HepG2 (cell line): ENCODE measurements around the gene MFAP4. TPM values are rescaled to one million over a fixed set of nuclear protein-coding genes. Genes with fewer than 3 reads are reported as not detected.

ENCODE experiments used
- ATAC-seq: fragments of 200-7000 bp; cut with Tn5 transposase; 3 replicates; pipeline ENCODE4 v1.9.1; 2020; ENCODE audit warnings: mild to moderate bottlenecking, moderate library complexity
- BruUV-seq: library from RNA; stranded (reverse); fragments of 400-500 nt; replicated peaks from 2 replicates; lab custom pipeline; 2021; lab: Mats Ljungman, UMichigan
- CTCF ChIA-PET: fragments of 300-600 bp; formaldehyde crosslinking; extraction: SDS; loops from one replicate; lab custom pipeline; 2021; ENCODE audit warnings: low total read pairs, inconsistent platforms, low intra/inter-chr PET ratio; lab: Yijun Ruan, JAX
- POLR2A ChIA-PET: fragments of 350-600 bp; sonication (Branson Sonifier 250); formaldehyde crosslinking; loops from one replicate; lab custom pipeline; 2020; ENCODE audit warnings: antibody characterized with exemption, inconsistent platforms; lab: Yijun Ruan, JAX
- DNase-seq: peaks from one replicate; pipeline ENCODE4 v3.0.0-alpha.2; 2015; ENCODE audit warnings: low spot score
- FAIRE-seq: peaks from 3 replicates; lab custom pipeline; 2011; peaks lifted over from hg19 to GRCh38; lab: Jason Lieb, UNC
- H2AFZ ChIP-seq: one replicate; pipeline ENCODE4 v1.6.1; 2011; ENCODE audit warnings: low read length, inconsistent platforms
- H3K27ac ChIP-seq: fragments of 300-600 bp; 3 replicates; pipeline ENCODE4 v1.8.0; 2011; ENCODE audit warnings: mixed run types, mild to moderate bottlenecking, mixed read lengths, low read length, inconsistent platforms; ENCODE audit not compliant: insufficient read depth; ENCODE audit errors: extremely low read length
- H3K27me3 ChIP-seq, 2 experiments: fragments of 200-600 bp in 1 of 2; 2 replicates in 1 of 2; 3 replicates in 1 of 2; pipeline versions ENCODE4 v1.6.0 to v1.8.0; 2011; ENCODE audit warnings: low read length in 2 of 2, mild to moderate bottlenecking in 2 of 2, moderate library complexity in 2 of 2, inconsistent platforms in 1 of 2; ENCODE audit not compliant: insufficient read depth in 2 of 2, control insufficient read depth in 1 of 2
- H3K36me3 ChIP-seq, 2 experiments: fragments of 200-600 bp in 1 of 2; replicated peaks in 1 of 2; 2 replicates in 1 of 2; 3 replicates in 1 of 2; pipeline versions ENCODE4 v1.5.1 to v1.8.0; 2011; ENCODE audit warnings: low read length in 2 of 2, inconsistent platforms in 1 of 2; ENCODE audit not compliant: insufficient read depth in 2 of 2, control insufficient read depth in 1 of 2
- H3K4me1 ChIP-seq: 2 replicates; pipeline ENCODE4 v1.5.1; 2012; ENCODE audit warnings: low read length, inconsistent platforms; ENCODE audit not compliant: insufficient read depth
- H3K4me2 ChIP-seq: 2 replicates; pipeline ENCODE4 v1.6.0; 2011; ENCODE audit warnings: low read depth, low read length, inconsistent platforms
- H3K4me3 ChIP-seq, 3 experiments: fragments of 200-600 bp in 1 of 3; sonication (generic), shearing (Covaris generic) in 1 of 3; replicated peaks in 1 of 3; 2 replicates each; pipeline ENCODE4 v1.5.1; 2011 to 2016; ENCODE audit warnings: low read length in 3 of 3, inconsistent platforms in 2 of 3, low read depth in 2 of 3, mild to moderate bottlenecking in 2 of 3, control low read depth in 1 of 3, mixed read lengths in 1 of 3; ENCODE audit not compliant: insufficient read depth in 1 of 3
- H3K79me2 ChIP-seq: one replicate; pipeline ENCODE4 v1.6.1; 2011; ENCODE audit warnings: low read length, inconsistent platforms; ENCODE audit not compliant: insufficient read depth
- H3K9ac ChIP-seq: 2 replicates; pipeline ENCODE4 v1.6.0; 2011; ENCODE audit warnings: mild to moderate bottlenecking, low read depth, low read length, inconsistent platforms; ENCODE audit not compliant: insufficient read depth
- H3K9me3 ChIP-seq: 2 replicates; pipeline ENCODE4 v1.5.1; 2012; ENCODE audit warnings: mild to moderate bottlenecking, low read length
- H4K20me1 ChIP-seq: 2 replicates; pipeline ENCODE4 v1.6.0; 2011; ENCODE audit warnings: inconsistent platforms, mild to moderate bottlenecking, low read length, moderate library complexity; ENCODE audit not compliant: insufficient read depth
- CENPX ChIP-seq: sonication (generic); formaldehyde crosslinking; IDR thresholded peaks from 2 replicates; pipeline ENCODE4 v1.9.0; 2021; ENCODE audit warnings: mild to moderate bottlenecking, missing genetic modification reagents, moderate library complexity
- FOXA3 ChIP-seq: IDR thresholded peaks from 2 replicates; pipeline ENCODE4 v1.6.1; 2016; ENCODE audit warnings: missing genetic modification reagents, missing compliant biosample characterization
- HNF4G ChIP-seq, 2 experiments: sonication (generic) in 1 of 2; formaldehyde crosslinking in 1 of 2; IDR thresholded peaks; 2 replicates each; pipeline versions ENCODE4 v1.4.0 to v1.6.1; 2011 to 2020; ENCODE audit warnings: borderline replicate concordance in 2 of 2, low read depth in 2 of 2, mild to moderate bottlenecking in 2 of 2, low read length in 1 of 2, missing genetic modification reagents in 1 of 2, moderate library complexity in 1 of 2
- HNRNPK ChIP-seq: fragments of 200-400 bp; formaldehyde crosslinking; IDR thresholded peaks from 2 replicates; pipeline ENCODE4 v1.6.1; 2018; ENCODE audit warnings: low read length, low read depth, moderate library complexity, mild to moderate bottlenecking; ENCODE audit not compliant: poor library complexity, severe bottlenecking
- HOXA3 ChIP-seq: sonication (generic); formaldehyde crosslinking; IDR thresholded peaks from 2 replicates; pipeline ENCODE4 v1.5.0; 2020; ENCODE audit warnings: missing genetic modification reagents
- RFX3 ChIP-seq: IDR thresholded peaks from 2 replicates; pipeline ENCODE4 v1.6.1; 2016; ENCODE audit warnings: missing biosample characterization, missing genetic modification reagents
- TARDBP ChIP-seq: sonication (generic); formaldehyde crosslinking; IDR thresholded peaks from 2 replicates; pipeline ENCODE4 v1.8.0; 2022; ENCODE audit warnings: mild to moderate bottlenecking, missing genetic modification reagents
- ZKSCAN5 ChIP-seq: sonication (generic); formaldehyde crosslinking; IDR thresholded peaks from 2 replicates; pipeline ENCODE4 v1.5.1; 2020; ENCODE audit warnings: mild to moderate bottlenecking, missing genetic modification reagents
- ZMYM3 ChIP-seq: sonication (generic); formaldehyde crosslinking; IDR thresholded peaks from 2 replicates; pipeline ENCODE4 v1.5.1; 2020; ENCODE audit warnings: mild to moderate bottlenecking, missing genetic modification reagents
- ZNF570 ChIP-seq: sonication (generic); formaldehyde crosslinking; IDR thresholded peaks from 2 replicates; pipeline ENCODE4 v1.4.0; 2020; ENCODE audit warnings: mild to moderate bottlenecking, missing genetic modification reagents, borderline replicate concordance
- ZNF629 ChIP-seq: sonication (generic); formaldehyde crosslinking; conservative IDR thresholded peaks from 2 replicates; pipeline ENCODE4 v1.5.0; 2020; ENCODE audit warnings: missing genetic modification reagents
- ZNF749 ChIP-seq: sonication (generic); formaldehyde crosslinking; IDR thresholded peaks from 2 replicates; pipeline ENCODE4 v1.8.0; 2022; ENCODE audit warnings: mild to moderate bottlenecking, missing genetic modification reagents, moderate library complexity, borderline replicate concordance
- WGBS: methylation state at CpG from one replicate; pipeline ENCODE4 v1.1.6; 2017; ENCODE audit warnings: low lambda C conversion rate; 5-methylcytosine and 5-hydroxymethylcytosine counted together
- in situ Hi-C: cut with HindIII; loops from 2 replicates; pipeline ENCODE4 v1.10.0; 2017; ENCODE audit warnings: low pct_unique_long_range_greater_than_20kb; ENCODE audit not compliant: extremely low pct_ligation_motif_present
- intact Hi-C: fragments of 100-400 bp; cut with micrococcal nuclease; formaldehyde crosslinking; loops from one replicate; pipeline ENCODE4 v1.10.0; 2022; ENCODE audit not compliant: unreplicated experiment
- polyA plus RNA-seq, 8 experiments: library from polyadenylated mRNA; depleted of rRNA in 3 of 8; stranded (reverse) in 7 of 8; unstranded in 1 of 8; fragments of >200 nt; fragmentation: Illumina TruSeq in 4 of 8; extraction: Trizol in 4 of 8; gene quantifications; 2 replicates each; pipeline versions ENCODE4 v1.2.1 to v1.2.3, GENCODE V29; 2011 to 2016; ENCODE audit warnings: low read depth in 4 of 8, missing spikeins in 1 of 8, mixed read lengths in 1 of 8; ENCODE audit not compliant: insufficient read depth in 1 of 8
- total RNA-seq, 5 experiments: library from RNA; depleted of rRNA; stranded (reverse); fragments of >200 nt; fragmentation: Illumina TruSeq; extraction: Trizol; gene quantifications; 2 replicates each; pipeline ENCODE4 v1.2.3, GENCODE V29; 2016; ENCODE audit warnings: low read depth in 1 of 5
- TF ChIP-seq, protein P1 (sequence below): sonication (generic); formaldehyde crosslinking; IDR thresholded peaks from 2 replicates; pipeline ENCODE4 v1.9.0; 2021; ENCODE audit warnings: missing genetic modification reagents, mild to moderate bottlenecking, borderline replicate concordance
- TF ChIP-seq, protein P2 (sequence below): sonication (generic); formaldehyde crosslinking; IDR thresholded peaks from 2 replicates; pipeline ENCODE4 v1.9.0; 2021; ENCODE audit warnings: missing genetic modification reagents, borderline replicate concordance
- TF ChIP-seq, protein P3 (sequence below): sonication (generic); formaldehyde crosslinking; IDR thresholded peaks from 2 replicates; pipeline ENCODE4 v1.4.0; 2020; ENCODE audit warnings: missing genetic modification reagents
- TF ChIP-seq, protein P4 (sequence below): sonication (generic); formaldehyde crosslinking; IDR thresholded peaks from 2 replicates; pipeline ENCODE4 v1.4.0; 2020; ENCODE audit warnings: missing genetic modification reagents, mild to moderate bottlenecking, borderline replicate concordance

The MFAP4 gene
- total and polyA plus RNA-seq, 2 of the 13 experiments (the other 11 are each of a cell fraction or from before 2014, with no cell fraction given), result 0.08 TPM; not detected in 1

DNA sequence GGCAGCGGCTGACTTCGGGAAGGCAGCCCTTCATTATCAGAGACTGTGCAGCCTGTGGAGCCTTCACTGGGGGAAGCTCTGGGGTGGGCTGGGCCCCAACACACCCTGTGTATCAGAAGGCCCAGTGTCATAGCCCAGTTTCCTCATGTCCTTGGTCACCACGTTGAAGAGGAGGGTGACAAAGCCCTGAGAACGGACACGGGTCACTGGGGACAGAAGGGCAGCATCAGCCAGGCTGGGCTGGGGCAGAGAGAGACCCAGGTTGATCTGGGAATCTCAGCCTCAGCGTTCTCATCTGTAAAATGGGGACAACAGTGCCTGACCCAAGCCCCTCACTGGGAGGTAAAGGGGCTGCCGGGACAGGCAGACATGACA, 43.7 kb downstream of the MFAP4 start:
- POLR2A ChIA-PET, result no interaction called here
- TF ChIP-seq ZMYM3 (CRISPR knock-in tag) (0 out of 2 replicates have a peak, but pooled peaks have one; percentile 26), TARDBP (CRISPR knock-in tag) (no peak), RFX3 (CRISPR knock-in tag) (no peak), HNF4G (IDR thresholded peaks at IDR 0.05; ENCODE audit: borderline replicate concordance, low read depth, low read length) (no peak), HNF4G (CRISPR knock-in tag; IDR thresholded peaks at IDR 0.05; ENCODE audit: borderline replicate concordance, low read depth) (no peak), ZNF570 (CRISPR knock-in tag) (no peak), ZKSCAN5 (CRISPR knock-in tag) (no peak), FOXA3 (CRISPR knock-in tag) (no peak), HOXA3 (CRISPR knock-in tag) (no peak), HNRNPK (no peak), ZNF629 (peak; percentile 93), CENPX (CRISPR knock-in tag) (no peak), ZNF749 (no peak)
- TF ChIP-seq, protein P1, sequence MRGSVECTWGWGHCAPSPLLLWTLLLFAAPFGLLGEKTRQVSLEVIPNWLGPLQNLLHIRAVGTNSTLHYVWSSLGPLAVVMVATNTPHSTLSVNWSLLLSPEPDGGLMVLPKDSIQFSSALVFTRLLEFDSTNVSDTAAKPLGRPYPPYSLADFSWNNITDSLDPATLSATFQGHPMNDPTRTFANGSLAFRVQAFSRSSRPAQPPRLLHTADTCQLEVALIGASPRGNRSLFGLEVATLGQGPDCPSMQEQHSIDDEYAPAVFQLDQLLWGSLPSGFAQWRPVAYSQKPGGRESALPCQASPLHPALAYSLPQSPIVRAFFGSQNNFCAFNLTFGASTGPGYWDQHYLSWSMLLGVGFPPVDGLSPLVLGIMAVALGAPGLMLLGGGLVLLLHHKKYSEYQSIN, result no peak
- TF ChIP-seq, protein P2, sequence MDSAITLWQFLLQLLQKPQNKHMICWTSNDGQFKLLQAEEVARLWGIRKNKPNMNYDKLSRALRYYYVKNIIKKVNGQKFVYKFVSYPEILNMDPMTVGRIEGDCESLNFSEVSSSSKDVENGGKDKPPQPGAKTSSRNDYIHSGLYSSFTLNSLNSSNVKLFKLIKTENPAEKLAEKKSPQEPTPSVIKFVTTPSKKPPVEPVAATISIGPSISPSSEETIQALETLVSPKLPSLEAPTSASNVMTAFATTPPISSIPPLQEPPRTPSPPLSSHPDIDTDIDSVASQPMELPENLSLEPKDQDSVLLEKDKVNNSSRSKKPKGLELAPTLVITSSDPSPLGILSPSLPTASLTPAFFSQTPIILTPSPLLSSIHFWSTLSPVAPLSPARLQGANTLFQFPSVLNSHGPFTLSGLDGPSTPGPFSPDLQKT, result no peak
- TF ChIP-seq, protein P3, sequence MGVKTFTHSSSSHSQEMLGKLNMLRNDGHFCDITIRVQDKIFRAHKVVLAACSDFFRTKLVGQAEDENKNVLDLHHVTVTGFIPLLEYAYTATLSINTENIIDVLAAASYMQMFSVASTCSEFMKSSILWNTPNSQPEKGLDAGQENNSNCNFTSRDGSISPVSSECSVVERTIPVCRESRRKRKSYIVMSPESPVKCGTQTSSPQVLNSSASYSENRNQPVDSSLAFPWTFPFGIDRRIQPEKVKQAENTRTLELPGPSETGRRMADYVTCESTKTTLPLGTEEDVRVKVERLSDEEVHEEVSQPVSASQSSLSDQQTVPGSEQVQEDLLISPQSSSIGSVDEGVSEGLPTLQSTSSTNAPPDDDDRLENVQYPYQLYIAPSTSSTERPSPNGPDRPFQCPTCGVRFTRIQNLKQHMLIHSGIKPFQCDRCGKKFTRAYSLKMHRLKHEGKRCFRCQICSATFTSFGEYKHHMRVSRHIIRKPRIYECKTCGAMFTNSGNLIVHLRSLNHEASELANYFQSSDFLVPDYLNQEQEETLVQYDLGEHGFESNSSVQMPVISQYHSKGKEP (CRISPR knock-in tag), result no peak
- TF ChIP-seq, protein P4, sequence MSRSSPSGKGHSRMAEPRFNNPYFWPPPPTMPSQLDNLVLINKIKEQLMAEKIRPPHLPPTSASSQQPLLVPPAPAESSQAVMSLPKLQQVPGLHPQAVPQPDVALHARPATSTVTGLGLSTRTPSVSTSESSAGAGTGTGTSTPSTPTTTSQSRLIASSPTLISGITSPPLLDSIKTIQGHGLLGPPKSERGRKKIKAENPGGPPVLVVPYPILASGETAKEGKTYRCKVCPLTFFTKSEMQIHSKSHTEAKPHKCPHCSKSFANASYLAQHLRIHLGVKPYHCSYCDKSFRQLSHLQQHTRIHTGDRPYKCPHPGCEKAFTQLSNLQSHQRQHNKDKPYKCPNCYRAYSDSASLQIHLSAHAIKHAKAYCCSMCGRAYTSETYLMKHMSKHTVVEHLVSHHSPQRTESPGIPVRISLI (CRISPR knock-in tag), result no peak
- WGBS, result 77% methylated on average over 3 of the region's 7 CpGs
- Histone ChIP-seq H3K4me3 (no peak overlapping the region), H3K36me3 (no peaks in the 10 kb centered on the region), H3K4me1 (peaks cover 57% of the 10 kb centered on the region), H3K27me3 (no peaks in the 10 kb centered on the region), H3K79me2 (no peaks in the 10 kb centered on the region), H3K4me2 (no peak overlapping the region), H3K27ac (no peak overlapping the region), H2AFZ (no peak overlapping the region), H3K9ac (no peak overlapping the region), H4K20me1 (no peaks in the 10 kb centered on the region), H3K9me3 (no peaks in the 10 kb centered on the region)
- FAIRE-seq (no peak), ATAC-seq (no peak), DNase-seq (no peak)
- in situ Hi-C loops (no loop called here), intact Hi-C loops (no loop called here)
- no TSS peak for BruUV-seq
- CTCF ChIA-PET, result no interaction called here
